GM18873 (cell line): Measurements from ENCODE around the gene PAX5.

Source experiments
- ATAC-seq: cut with Tn5 transposase; IDR thresholded peaks from one replicate; pipeline ENCODE4 v1.9.1; 2021; ENCODE audit warnings: mild to moderate bottlenecking, moderate library complexity, moderate number of reproducible peaks; ENCODE audit not compliant: unreplicated experiment, low FRiP score

Gene PAX5

GRCh38 chr9:36818965-36819870, 214.8 kb downstream of the PAX5 start:
- no peak for ATAC-seq

DNA sequence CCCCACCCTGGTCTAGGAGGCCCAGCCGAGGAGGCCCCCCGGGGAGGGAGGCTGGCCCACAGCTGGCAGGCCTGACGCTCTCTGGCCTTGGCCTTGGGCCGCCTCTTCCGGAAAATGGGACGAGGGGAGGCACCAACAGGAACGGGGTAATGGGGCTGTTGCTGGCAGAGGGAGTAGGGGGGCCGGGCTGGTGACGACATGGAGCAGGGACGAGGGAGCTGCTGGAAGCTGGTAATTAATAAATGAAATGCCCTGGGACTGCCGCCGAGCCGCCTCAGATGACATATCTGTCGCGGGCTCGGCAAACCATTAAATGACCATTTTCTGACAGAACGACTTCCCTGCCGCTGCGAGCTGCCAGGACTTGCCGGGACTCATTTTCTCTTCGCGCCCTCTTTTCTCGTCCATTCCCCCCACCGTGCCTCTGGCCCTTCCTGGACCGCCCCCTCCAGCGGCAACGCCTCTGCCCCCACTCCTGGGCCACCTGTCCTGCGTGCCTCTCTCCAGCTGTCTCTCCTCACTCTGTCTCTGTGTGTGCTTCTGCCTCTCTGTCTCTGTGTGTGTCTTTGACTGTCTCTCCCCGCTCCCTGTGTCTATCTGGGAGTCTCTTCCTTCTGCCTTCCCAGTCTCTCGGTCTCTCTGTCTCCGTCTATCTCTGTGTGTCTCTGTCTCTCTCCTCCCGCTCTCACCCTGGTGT, 215.7 kb downstream of the PAX5 start:
- ATAC-seq, result no peak

DNA sequence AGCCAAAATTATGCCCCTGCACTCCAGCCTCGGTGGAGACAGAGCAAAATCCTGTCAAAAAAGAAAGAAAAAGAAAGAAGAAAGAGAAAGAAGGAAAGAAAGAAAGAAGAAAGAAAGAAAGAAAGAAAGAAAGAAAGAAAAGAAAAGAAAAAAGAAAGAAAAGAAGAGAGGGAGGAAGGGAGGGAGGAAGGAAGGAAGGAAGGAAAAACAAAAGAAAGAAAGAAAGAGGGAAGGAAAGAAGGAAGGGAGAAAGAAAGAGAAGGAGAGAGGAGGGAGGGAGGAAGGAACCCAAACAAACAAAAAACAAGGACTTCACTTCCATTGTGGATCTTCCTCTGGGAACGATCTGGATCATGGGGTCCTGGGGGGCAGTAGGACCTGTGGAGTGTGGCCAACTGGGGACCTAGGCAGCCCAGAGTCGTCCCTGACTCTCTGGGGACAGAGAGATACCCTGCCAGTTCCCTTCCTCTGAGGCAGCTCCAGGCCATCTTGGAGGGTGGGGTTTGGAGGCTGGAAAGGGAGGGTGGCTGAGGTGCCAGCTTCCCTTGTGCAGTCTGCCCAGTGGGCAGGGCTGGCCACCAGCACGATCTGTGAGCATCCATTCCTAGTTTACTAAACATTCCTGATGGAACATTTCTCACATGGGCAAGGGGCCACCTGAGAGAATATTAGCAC, 216.8 kb downstream of the PAX5 start:
- no peak for ATAC-seq

DNA sequence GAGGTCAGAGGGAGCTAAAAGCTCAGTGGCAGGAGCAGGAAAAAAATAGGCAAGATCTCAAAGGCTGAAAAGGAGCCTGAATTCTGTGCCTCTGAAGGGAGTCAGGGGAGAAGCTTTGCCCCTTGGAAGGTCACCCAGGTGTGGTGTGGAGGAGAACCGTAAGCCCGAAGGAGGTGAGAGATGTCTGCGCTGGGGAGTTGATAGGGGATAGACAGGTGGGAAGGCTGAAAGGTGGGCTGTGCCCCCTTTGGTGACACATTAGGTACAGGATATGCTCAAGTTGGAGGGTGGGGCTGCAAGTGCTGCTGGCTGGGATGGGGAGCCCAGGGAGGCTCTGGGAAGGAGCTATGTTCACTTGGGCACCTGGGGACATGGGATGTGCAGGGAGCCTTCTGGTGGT, 217.7 kb downstream of the PAX5 start:
- ATAC-seq, result no peak

DNA sequence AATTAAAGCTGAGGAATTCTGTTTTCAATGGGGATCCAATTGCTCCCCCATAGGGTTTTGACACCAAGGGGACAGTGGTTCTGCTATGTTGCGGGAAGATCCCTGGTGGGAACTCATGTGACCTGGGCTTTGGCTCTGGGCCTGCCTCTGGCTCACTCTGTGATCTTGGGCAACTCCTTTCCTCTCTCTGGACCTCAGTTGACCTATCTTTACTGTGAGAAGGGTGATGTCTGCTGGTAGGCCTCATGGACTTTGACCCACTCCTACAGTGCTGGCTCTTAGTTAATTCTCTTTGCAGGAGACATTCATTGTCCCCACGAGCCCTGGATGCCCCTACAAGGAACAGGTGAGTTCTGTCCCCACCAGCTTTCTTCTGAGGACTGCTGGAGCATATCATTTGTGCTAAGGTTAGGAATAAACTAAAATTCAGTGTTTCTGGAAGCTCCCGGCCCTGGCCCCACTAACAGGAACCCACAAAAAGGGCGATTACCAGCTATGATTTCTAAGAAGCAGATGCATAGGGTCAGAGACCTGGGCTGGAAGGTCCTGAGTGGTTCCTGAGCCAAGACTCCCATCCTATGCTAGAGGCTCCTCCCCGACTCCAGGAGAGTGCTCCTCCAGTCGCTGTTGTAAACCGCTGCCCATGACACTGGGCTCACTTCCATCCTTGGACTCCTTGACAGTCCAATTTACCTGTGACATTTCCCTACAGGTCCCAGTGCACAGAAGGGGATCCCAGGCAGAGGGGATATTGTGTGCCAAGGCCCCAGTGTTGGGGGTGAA, 218.3 kb downstream of the PAX5 start:
- no peak for ATAC-seq

- no peak for ATAC-seq
These were observed 219.0 kb downstream of the PAX5 start for GRCh38 chr9:36815023-36815422.

DNA sequence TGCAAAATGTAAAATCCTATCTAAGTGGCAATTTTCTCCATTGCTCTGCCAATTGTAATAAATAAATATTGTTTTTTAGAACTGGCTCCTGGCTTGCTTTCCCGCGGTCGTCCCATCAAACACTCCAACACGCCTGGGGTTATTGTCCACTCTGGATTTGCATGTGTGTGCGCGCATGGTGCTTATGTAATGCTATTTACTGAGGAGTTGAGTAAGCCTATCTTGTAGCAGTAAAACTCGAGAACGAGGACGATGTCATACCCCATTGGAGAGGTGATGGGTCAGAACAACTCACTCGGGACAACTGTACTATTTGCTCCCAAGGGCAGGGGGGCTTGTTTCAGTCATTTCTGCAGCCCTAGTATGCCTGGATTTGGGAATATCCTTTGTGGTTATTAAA, 220.9 kb downstream of the PAX5 start:
- no peak for ATAC-seq

- no peak for ATAC-seq
These were observed 221.5 kb downstream of the PAX5 start for GRCh38 chr9:36812556-36812955.

DNA sequence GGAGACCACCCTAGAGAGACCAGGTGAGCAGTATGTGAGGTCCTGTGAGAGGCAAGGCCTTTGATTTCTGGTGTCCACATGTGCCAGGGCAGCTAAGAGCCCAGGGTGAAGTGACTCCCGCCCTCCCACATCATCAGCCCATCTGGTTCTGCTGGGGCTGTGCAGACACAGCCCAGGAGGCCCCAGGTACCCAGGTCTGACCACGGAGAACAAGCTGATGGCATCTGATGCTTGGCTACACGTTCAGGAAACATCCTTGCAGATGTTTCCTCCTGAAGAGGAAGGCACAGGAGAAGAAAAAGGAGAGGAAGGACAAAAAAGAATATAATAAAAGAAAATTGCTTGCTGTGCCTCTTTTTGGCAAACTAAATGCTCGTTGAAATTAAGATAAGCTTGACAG, 225.8 kb downstream of the PAX5 start:
- no peak for ATAC-seq

- ATAC-seq, result no peak
These were observed 230.1 kb downstream of the PAX5 start for GRCh38 chr9:36803961-36804360.

DNA sequence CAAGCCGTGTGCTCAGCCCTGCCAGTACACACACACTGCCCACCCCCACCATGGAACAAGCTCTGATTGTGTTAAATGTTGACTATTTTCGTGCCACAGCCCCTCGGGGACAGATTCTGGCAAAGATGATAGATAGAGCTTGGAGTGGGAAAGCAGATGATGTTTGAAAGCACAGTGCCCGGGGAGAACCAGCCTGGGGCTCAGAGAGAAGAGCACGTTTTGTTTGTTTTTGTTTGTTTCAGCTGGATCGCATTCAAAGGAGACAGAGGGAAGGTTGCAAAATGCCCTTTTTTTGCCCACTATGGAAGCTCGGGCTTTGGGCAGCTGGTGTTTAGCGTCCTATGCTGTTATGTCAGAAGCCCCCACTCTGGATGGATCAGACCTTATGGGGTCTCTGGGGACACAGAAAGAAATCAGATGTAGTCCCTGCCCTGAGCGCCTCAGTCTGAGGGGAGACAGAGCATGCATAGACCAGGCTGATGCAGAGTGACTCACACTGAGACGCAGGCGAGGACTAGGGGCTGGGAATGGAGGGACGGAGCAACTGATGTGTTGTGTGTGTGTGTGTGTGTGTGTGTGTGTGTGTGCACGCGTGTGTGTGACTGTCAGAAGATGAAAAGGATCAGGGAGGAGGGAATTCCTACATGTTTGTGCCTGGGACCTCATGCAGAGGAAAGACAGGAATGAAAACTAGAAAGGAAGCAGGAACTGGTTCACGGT, 231.7 kb downstream of the PAX5 start:
- no peak for ATAC-seq

GRCh38 chr9:36800455-36800854, 233.6 kb downstream of the PAX5 start:
- ATAC-seq, result no peak

- no peak for ATAC-seq
These were observed 235.6 kb downstream of the PAX5 start for GRCh38 chr9:36798350-36799065.

GRCh38 chr9:36797471-36798220, 236.4 kb downstream of the PAX5 start:
- ATAC-seq, result no peak

DNA sequence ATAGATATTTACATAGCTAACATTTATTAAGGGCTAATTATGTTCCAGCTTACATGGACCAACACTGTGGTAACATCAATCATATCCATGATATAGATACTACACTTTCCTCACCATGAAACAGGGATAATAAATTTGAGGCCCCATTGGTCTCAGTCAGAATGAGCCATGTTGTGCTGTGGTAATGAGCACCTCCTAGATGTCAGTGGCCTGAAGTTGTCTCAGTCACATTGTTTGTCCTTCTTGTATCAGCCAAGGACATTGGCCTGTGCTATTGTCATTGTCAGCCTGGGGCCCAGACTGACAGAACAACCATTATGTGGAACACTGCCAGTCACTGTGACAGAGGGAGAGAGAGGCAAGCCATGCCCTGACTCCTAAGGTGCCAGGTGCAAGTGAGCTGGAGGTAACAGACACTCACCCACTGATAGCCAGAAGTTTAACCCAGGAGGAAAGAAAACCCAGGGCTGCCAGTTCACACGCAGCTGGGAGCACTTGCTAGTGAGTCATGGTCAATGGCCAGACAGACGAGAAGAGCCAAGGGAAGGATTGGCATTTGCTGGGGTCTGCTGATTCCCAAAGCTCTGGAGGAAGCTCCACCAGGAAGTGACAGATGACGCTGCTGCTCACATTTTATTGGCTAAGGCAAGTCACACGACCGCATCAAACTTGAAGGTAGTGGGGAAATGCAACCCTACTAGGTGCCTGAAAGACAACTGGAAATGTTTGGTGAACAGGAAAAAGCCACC, 237.2 kb downstream of the PAX5 start:
- no peak for ATAC-seq

- ATAC-seq, result no peak
These were observed 239.6 kb downstream of the PAX5 start for GRCh38 chr9:36794461-36794860.

DNA sequence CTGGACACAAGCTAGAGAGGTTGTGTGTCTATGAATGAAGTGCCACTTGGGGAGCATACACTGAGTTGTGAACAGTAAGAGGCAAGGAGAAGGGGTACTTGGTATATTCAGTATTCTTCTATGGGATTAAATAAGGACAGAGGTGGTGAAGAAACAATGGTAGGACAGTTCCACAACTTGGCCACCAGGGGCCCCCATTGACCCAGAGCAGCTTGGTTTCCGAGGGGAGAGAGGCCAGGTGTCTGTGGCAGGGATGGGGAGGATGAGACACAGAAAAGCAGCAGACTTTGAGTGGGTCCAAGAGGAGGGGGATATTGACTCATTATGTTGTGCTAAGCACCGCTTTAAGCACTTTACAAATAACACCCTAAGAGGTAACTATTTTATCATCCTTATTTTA, 240.8 kb downstream of the PAX5 start:
- no peak for ATAC-seq
